ENCODE results near the gene SNCAIP.

Gene SNCAIP

DNA sequence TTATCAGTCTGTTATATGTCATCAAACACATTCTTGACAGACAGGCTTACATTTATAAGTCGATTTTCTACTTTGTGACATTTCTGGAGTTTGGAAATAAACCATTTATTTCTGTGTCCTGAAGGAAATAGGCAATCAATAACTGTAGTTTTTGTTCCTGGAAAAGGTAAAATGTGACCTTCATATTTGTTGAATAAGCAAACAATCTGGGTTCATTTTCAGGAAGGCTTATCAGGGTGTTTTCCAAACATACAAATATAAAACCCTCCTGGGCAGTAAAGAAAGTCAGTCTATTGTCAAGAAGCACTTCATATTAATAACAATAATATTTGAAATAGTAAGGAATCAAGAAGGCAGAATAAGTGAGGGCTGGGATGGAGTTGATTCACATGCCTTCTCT, 195.0 kb downstream of the SNCAIP start:
- no peak for DNase-seq (ENCODE audit: low spot score)

DNA sequence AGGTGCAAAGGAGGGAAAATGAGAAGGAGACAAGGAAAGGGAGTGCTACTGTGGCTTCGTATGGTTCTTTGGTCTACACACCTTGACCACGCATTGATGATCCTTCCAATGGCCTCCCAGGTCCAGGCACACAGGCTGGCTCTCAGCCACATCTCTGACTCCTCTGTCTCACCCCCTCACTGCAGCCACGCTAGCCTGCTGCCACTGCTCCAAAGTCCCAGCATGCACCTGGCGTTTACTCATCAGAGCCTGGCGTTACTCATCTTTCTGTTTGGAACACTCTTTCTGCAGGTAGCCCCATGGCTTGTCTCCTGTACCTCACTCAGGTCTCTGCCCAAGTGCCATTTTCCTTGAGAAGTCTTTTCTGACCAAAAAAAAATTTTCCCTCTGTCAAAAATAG, 195.5 kb downstream of the SNCAIP start:
- DNase-seq (ENCODE audit: low spot score), result no peak

DNA sequence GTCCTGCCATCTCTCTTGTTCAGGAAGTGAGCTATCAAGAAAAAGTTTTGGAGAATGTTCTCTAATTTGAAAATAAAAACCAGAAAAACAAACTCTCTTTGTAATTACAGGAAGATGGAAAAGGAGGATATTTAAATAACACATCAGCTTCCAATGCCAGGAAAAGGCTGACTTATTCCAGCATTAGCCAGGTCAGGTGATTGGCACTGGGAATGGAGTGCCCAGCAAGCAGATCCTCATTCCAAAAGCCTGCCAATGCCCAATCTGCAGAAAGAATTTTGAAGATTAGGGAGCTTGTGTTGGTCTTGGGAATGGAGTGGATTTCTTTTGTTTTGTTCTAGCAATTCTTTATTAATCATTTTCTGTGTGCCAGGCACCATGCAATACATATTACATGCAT, 196.6 kb downstream of the SNCAIP start:
- no peak for DNase-seq (ENCODE audit: low spot score)
